ENCODE measurements around the gene STX12.

STX12 gene

GRCh38 chr1:27872059-27872801 is 99.2 kb downstream of the STX12 start, which contains the start of gene THEMIS2:
Gene THEMIS2 (plus strand): TSS chr1:27872544. CDS start chr1:27872572, 28 bp downstream.
- peak; percentile 79 to 86 for DNase-seq

GRCh38 chr1:27872802-27873551 is 100.0 kb downstream of the STX12 start:
- DNase-seq = peak; percentile 23 to 27

GRCh38 chr1:27873671-27874384 is 100.8 kb downstream of the STX12 start:
- DNase-seq = peak; percentile 34 to 66
